Body of pancreas (tissue), 4 donors: ENCODE results near the gene GSG1L. TPM values are rescaled to one million over a fixed set of nuclear protein-coding genes. Genes with fewer than 3 reads are reported as not detected.
A peak's percentile ranks its signal among the peaks of the same experiment; 100 is the strongest.

Source experiments
- ATAC-seq: fragments of 150-250 bp; one replicate; pipeline ENCODE4 v1.9.1; 2016
- DNase-seq, 4 donors: peaks; one replicate each; pipeline ENCODE4 v3.0.0-alpha.2; 2019
- H3K27ac ChIP-seq, 4 donors: fragments of 200-600 bp; sonication (generic); 1 replicate in 3 of 4; 2 replicates in 1 of 4; pipeline versions ENCODE4 v1.5.1 to v1.6.1; 2016 to 2019; ENCODE audit warnings: mild to moderate bottlenecking in 1 of 4, mixed read lengths in 1 of 4, moderate library complexity in 1 of 4
- H3K27me3 ChIP-seq, 2 donors: fragments of 200-600 bp; sonication (generic); one replicate each; pipeline ENCODE4 v1.6.0; 2016; ENCODE audit warnings: mild to moderate bottlenecking in 1 of 2
- H3K36me3 ChIP-seq, 2 donors: fragments of 200-600 bp; sonication (generic); replicated peaks in 1 of 2; 2 replicates each; pipeline ENCODE4 v1.5.1; 2016; ENCODE audit warnings: low read depth in 2 of 2; ENCODE audit not compliant: insufficient read depth in 1 of 2
- H3K4me1 ChIP-seq: fragments of 200-600 bp; sonication (generic); one replicate; pipeline ENCODE4 v1.6.0; 2016
- H3K4me3 ChIP-seq, 2 donors: fragments of 200-600 bp; sonication (generic); 1 replicate in 1 of 2; 2 replicates in 1 of 2; pipeline ENCODE4 v1.5.1; 2016 to 2019
- H3K9me3 ChIP-seq, 3 donors: fragments of 200-600 bp; sonication (generic); 1 replicate in 2 of 3; 2 replicates in 1 of 3; pipeline ENCODE4 v1.5.1; 2016
- CTCF ChIP-seq, 7 experiments: fragments of 450-650 bp in 4 of 7; fragments of 200-600 bp in 3 of 7; sonication (generic) in 3 of 7; IDR thresholded peaks; one replicate each; pipeline ENCODE4 v1.5.1; 2016 to 2019; ENCODE audit warnings: antibody characterized with exemption in 7 of 7
- POLR2A ChIP-seq, 3 donors: fragments of 450-650 bp; IDR thresholded peaks; one replicate each; pipeline ENCODE4 v1.6.1; 2016; ENCODE audit warnings: antibody characterized with exemption in 3 of 3, mild to moderate bottlenecking in 2 of 3
- WGBS, 2 donors: methylation state at CpG; one replicate each; pipeline ENCODE4 v1.1.5; 2017; 5-methylcytosine and 5-hydroxymethylcytosine counted together
- intact Hi-C: fragments of 100-400 bp; cut with DNase I; formaldehyde crosslinking; loops from one replicate; pipeline ENCODE4 v1.15.1; 2023
- total RNA-seq, 2 donors: library from RNA; depleted of rRNA; stranded (reverse); fragments of >200 nt; gene quantifications; one replicate each; pipeline ENCODE4 v1.1.0, GENCODE V29; 2016

The GSG1L gene
- total RNA-seq, 2 donors from 2014 or later = not detected

DNA sequence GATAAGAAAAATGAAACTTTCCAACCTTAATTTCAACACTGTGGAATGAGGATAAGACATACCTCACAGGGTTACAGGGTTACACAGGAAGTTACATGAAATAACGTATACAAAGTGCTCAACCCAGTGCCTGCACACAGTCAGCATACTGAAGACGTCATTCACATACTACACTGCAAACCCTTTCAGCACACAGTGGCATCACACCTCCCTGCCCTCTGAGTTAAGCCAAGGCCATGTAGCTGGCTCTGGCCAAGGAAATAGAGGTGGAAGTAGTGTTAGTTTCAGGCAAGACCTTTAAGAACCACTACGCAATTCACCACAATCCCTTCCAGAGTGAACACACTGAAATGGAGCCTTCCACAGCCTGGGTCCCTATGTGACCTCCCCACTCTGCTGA is 46.6 kb upstream of the GSG1L start:
- Histone ChIP-seq H3K27ac (peak overlapping the region in 1 of 4 donors; percentile 33), H3K4me3 (no peak overlapping the region), H3K4me1 (no peaks in the 10 kb centered on the region), H3K27me3 (no peaks in the 10 kb centered on the region), H3K36me3 (peaks cover 0 to 40% of the 10 kb centered on the region in 2 donors), H3K9me3 (no peaks in the 10 kb centered on the region)
- WGBS, 2 donors = 76 to 85% methylated on average over 3 of the region's 3 CpGs
- DNase-seq (no peak), ATAC-seq (no peak)
- intact Hi-C loops = no loop called here
- TF ChIP-seq POLR2A (IDR thresholded peaks at IDR 0.05) (no peak), CTCF (IDR thresholded peaks at IDR 0.05) (no peak)

DNA sequence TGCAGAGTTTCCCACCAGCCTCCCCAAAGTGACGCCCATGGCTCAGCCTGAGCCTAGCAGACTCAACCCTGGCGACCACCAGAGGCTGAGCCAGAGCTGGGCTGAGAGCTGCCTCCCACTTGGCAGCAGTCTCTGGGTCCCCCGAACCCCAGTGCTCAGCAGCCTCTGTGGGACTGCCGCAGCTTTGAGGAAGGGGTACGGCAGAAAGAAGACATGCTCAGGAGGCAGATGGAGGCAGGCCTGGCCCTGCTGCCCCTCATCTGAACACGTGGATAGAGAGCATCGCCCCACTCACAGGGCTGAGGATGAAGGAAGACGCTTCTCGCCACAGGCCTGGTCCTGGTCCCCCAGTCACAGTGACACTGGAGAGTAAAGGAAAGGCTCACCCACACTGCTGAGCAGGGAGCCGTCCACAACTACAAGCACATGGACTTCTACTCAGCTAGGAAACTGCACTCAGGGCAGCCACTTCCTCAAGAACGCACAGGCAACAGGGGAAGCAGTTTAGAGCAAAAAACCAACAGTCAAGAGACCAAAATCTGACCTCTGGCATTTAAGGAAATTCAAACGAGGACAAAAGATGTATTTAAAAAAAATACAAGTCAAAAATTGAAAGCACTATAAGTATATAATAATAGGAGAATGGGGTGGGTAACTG is 45.2 kb upstream of the GSG1L start:
- WGBS, 2 donors = 70 to 86% methylated on average over 8 to 12 of the region's 12 CpGs

DNA sequence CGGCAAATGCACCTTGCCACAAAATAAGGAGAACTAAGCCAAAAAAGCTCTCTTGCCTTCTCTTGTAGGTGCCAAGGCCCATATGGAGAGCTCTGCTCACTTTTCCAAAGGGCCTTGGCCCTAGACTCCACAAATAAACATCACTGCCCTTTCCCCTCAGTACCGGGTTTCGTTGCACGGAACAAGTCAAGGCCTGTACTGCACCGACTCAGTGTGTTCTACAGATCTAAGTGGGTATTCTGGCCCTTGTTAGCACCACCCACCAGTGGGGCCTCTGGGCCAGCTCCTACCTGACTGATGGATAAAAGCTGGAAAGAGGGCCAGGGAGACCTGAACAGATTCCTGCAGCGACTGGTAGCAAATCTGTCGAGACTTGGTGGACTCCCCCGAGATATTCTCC is 43.7 kb upstream of the GSG1L start:
- intact Hi-C loops = no loop called here
- 99% methylated on average over 8 of the region's 8 CpGs for WGBS, 2 donors

More for the DNA sequence above, 45.2 kb upstream of the GSG1L start:
- peak in 1 of 4 donors; percentile 14 for DNase-seq
- no peak overlapping the region for H3K27ac ChIP-seq
- no peaks in the 10 kb centered on the region for H3K4me1 ChIP-seq
- no peaks in the 10 kb centered on the region for H3K27me3 ChIP-seq
- intact Hi-C loops = no loop called here
- H3K36me3 ChIP-seq = peaks cover 6 to 50% of the 10 kb centered on the region in 2 donors
- no peaks in the 10 kb centered on the region for H3K9me3 ChIP-seq
- H3K4me3 ChIP-seq = no peak overlapping the region
- no peak for TF ChIP-seq CTCF (IDR thresholded peaks at IDR 0.05)
- no peak for TF ChIP-seq POLR2A (IDR thresholded peaks at IDR 0.05)
- ATAC-seq = no peak

DNA sequence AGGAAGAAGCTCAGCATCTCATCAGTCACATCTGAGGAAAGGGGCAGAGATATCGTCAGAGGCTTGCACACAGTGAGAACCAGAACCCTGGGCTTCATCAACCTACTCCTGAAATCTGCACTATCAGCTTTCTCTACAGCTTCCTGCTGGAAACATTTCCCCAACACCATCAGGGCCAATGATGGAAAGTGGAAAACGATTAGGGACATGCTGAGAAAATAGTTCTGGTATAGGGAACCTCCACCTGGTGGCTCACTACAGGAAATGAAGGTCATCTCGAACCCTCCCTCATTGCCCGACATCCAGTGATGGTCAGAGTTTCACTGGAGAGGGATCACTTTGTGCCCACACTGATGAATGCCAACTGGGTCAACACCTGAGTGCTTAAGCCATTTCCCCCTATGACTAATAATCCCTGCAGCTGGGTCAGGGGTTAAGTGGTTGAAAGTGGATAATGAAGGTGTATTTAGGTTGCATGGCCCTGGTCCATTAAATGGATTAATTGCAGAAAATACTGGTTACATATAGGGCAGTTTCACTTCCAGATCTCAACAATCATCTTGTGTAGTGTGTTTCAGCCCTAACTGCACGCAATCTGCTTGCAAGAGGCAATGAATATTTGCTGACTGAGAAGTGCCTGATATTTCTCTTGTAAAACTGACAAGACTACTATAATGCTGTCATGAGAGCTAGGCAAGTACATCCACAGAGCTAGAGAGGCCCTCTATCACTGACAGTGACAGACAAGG is 43.1 kb upstream of the GSG1L start:
- Histone ChIP-seq H3K27me3 (no peaks in the 10 kb centered on the region), H3K36me3 (peaks cover 8 to 49% of the 10 kb centered on the region in 2 donors), H3K4me3 (no peak overlapping the region), H3K4me1 (no peaks in the 10 kb centered on the region), H3K9me3 (no peaks in the 10 kb centered on the region), H3K27ac (no peak overlapping the region)
- DNase-seq (no peak), ATAC-seq (no peak)
- intact Hi-C loops = no loop called here
- no peak for TF ChIP-seq POLR2A (IDR thresholded peaks at IDR 0.05)
- no peak for TF ChIP-seq CTCF (IDR thresholded peaks at IDR 0.05)
- 74 to 81% methylated on average over 5 of the region's 5 CpGs for WGBS, 2 donors

More for the DNA sequence above, 43.7 kb upstream of the GSG1L start:
- H3K4me3 ChIP-seq = no peak overlapping the region
- ATAC-seq (no peak), DNase-seq (no peak)
- no peaks in the 10 kb centered on the region for H3K9me3 ChIP-seq
- no peaks in the 10 kb centered on the region for H3K27me3 ChIP-seq
- H3K36me3 ChIP-seq = peaks cover 6 to 55% of the 10 kb centered on the region in 2 donors
- no peaks in the 10 kb centered on the region for H3K4me1 ChIP-seq
- TF ChIP-seq CTCF (IDR thresholded peaks at IDR 0.05) (no peak), POLR2A (IDR thresholded peaks at IDR 0.05) (no peak)
- no peak overlapping the region for H3K27ac ChIP-seq
